Astrocyte of the spinal cord (primary cell): ENCODE data around the gene BBLN.

Source experiments
- DNase-seq: peaks from one replicate; pipeline ENCODE4 v3.0.0; 2011; ENCODE audit warnings: low read depth, low spot score
- H3K4me3 ChIP-seq: 2 replicates; pipeline ENCODE4 v1.5.1; 2011; ENCODE audit warnings: low read depth, mild to moderate bottlenecking, low read length, moderate library complexity
- CTCF ChIP-seq: IDR thresholded peaks from 2 replicates; pipeline ENCODE4 v1.5.1; 2012; ENCODE audit warnings: low read depth, mild to moderate bottlenecking, low read length, inconsistent platforms
- in situ Hi-C: cut with HindIII; loops from 2 replicates; pipeline ENCODE4 v1.10.0; 2017; ENCODE audit warnings: low sequenced_read_pairs

BBLN gene

GRCh38 chr9:128159522-128159783 lies 612 bp upstream of the BBLN start:
- no peak for DNase-seq
- in situ Hi-C loops: no loop called here
- TF ChIP-seq CTCF: no peak
- H3K4me3 ChIP-seq: peak overlapping the region; percentile 42

GRCh38 chr9:128160603-128160987 lies 530 bp downstream of the BBLN start:
- no peak for DNase-seq
- TF ChIP-seq CTCF: no peak
- H3K4me3 ChIP-seq: peak overlapping the region; percentile 73
- in situ Hi-C loops: no loop called here

GRCh38 chr9:128161215-128161902 lies 1.3 kb downstream of the BBLN start:
- no peak for TF ChIP-seq CTCF
- no peak overlapping the region for H3K4me3 ChIP-seq
- DNase-seq: no peak
- in situ Hi-C loops: no loop called here

- TF ChIP-seq CTCF: no peak
- in situ Hi-C loops: no loop called here
- DNase-seq: peak; percentile 25
- H3K4me3 ChIP-seq: no peak overlapping the region
These were observed 2.4 kb downstream of the BBLN start for GRCh38 chr9:128162215-128163026.

- no peak for DNase-seq
- TF ChIP-seq CTCF: no peak
- no peak overlapping the region for H3K4me3 ChIP-seq
- in situ Hi-C loops: no loop called here
These were observed 3.0 kb downstream of the BBLN start for GRCh38 chr9:128163027-128163515.

GRCh38 chr9:128163523-128164306 lies 3.6 kb downstream of the BBLN start:
- DNase-seq: no peak
- TF ChIP-seq CTCF: no peak
- in situ Hi-C loops: no loop called here
- no peak overlapping the region for H3K4me3 ChIP-seq
